Measurements from ENCODE around the gene ANKRD10.
A peak's percentile ranks its signal among the peaks of the same experiment; 100 is the strongest.

Gene ANKRD10

GRCh38 chr13:110872768-110873638, 41.9 kb downstream of the ANKRD10 start:
- no peak overlapping the region for H3K9ac ChIP-seq (ENCODE audit: low read length in 2 of 2)
- H3K9me3 ChIP-seq (ENCODE audit: control insufficient read depth in 2 of 2, low read length in 2 of 2), result no peaks in the 10 kb centered on the region
- H3K4me3 ChIP-seq (ENCODE audit: low read length in 2 of 2), result no peak overlapping the region
- no peaks in the 10 kb centered on the region for H3K36me3 ChIP-seq (ENCODE audit: control insufficient read depth in 2 of 2, insufficient read depth in 2 of 2, low read length in 2 of 2)
- peak overlapping the region; percentile 37 for H3K27ac ChIP-seq (ENCODE audit: low read length)
- peaks cover 50% of the 10 kb centered on the region for H3K4me1 ChIP-seq (ENCODE audit: control insufficient read depth, insufficient read depth, low read length)
- H3K27me3 ChIP-seq (ENCODE audit: control insufficient read depth in 1 of 2, insufficient read depth in 2 of 2, low read length in 2 of 2), result no peaks in the 10 kb centered on the region

GRCh38 chr13:110872034-110872767, 42.7 kb downstream of the ANKRD10 start:
- Histone ChIP-seq H3K27me3 (ENCODE audit: control insufficient read depth in 1 of 2, insufficient read depth in 2 of 2, low read length in 2 of 2) (no peaks in the 10 kb centered on the region), H3K9me3 (ENCODE audit: control insufficient read depth in 2 of 2, low read length in 2 of 2) (no peaks in the 10 kb centered on the region), H3K4me1 (ENCODE audit: control insufficient read depth, insufficient read depth, low read length) (peaks cover 50% of the 10 kb centered on the region), H3K36me3 (ENCODE audit: control insufficient read depth in 2 of 2, insufficient read depth in 2 of 2, low read length in 2 of 2) (no peaks in the 10 kb centered on the region), H3K9ac (ENCODE audit: low read length in 2 of 2) (no peak overlapping the region), H3K27ac (ENCODE audit: low read length) (peak overlapping the region; percentile 31), H3K4me3 (ENCODE audit: low read length in 2 of 2) (no peak overlapping the region)

- peak overlapping the region; percentile 91 for H3K27ac ChIP-seq (ENCODE audit: low read length)
- H3K4me1 ChIP-seq (ENCODE audit: control insufficient read depth, insufficient read depth, low read length), result peaks cover 47% of the 10 kb centered on the region
- no peaks in the 10 kb centered on the region for H3K9me3 ChIP-seq (ENCODE audit: control insufficient read depth in 2 of 2, low read length in 2 of 2)
- H3K27me3 ChIP-seq (ENCODE audit: control insufficient read depth in 1 of 2, insufficient read depth in 2 of 2, low read length in 2 of 2), result no peaks in the 10 kb centered on the region
- no peaks in the 10 kb centered on the region for H3K36me3 ChIP-seq (ENCODE audit: control insufficient read depth in 2 of 2, insufficient read depth in 2 of 2, low read length in 2 of 2)
- H3K4me3 ChIP-seq (ENCODE audit: low read length in 2 of 2), result peak overlapping the region; percentile 52 to 71
- H3K9ac ChIP-seq (ENCODE audit: low read length in 2 of 2), result peak overlapping the region; percentile 47 to 62
Observed at GRCh38 chr13:110869805-110870706, 44.8 kb downstream of the ANKRD10 start.

- no peaks in the 10 kb centered on the region for H3K27me3 ChIP-seq (ENCODE audit: control insufficient read depth in 1 of 2, insufficient read depth in 2 of 2, low read length in 2 of 2)
- H3K27ac ChIP-seq (ENCODE audit: low read length), result peak overlapping the region; percentile 91
- H3K9me3 ChIP-seq (ENCODE audit: control insufficient read depth in 2 of 2, low read length in 2 of 2), result no peaks in the 10 kb centered on the region
- no peaks in the 10 kb centered on the region for H3K36me3 ChIP-seq (ENCODE audit: control insufficient read depth in 2 of 2, insufficient read depth in 2 of 2, low read length in 2 of 2)
- peaks cover 43% of the 10 kb centered on the region for H3K4me1 ChIP-seq (ENCODE audit: control insufficient read depth, insufficient read depth, low read length)
- peak overlapping the region; percentile 32 to 71 for H3K4me3 ChIP-seq (ENCODE audit: low read length in 2 of 2)
- H3K9ac ChIP-seq (ENCODE audit: low read length in 2 of 2), result peak overlapping the region; percentile 47 to 62
Observed at GRCh38 chr13:110869231-110869804, 45.6 kb downstream of the ANKRD10 start.

GRCh38 chr13:110868720-110869119, 46.1 kb downstream of the ANKRD10 start:
- H3K4me3 ChIP-seq (ENCODE audit: low read length in 2 of 2), result no peak overlapping the region
- H3K27me3 ChIP-seq (ENCODE audit: control insufficient read depth in 1 of 2, insufficient read depth in 2 of 2, low read length in 2 of 2), result no peaks in the 10 kb centered on the region
- no peaks in the 10 kb centered on the region for H3K36me3 ChIP-seq (ENCODE audit: control insufficient read depth in 2 of 2, insufficient read depth in 2 of 2, low read length in 2 of 2)
- peaks cover 37% of the 10 kb centered on the region for H3K4me1 ChIP-seq (ENCODE audit: control insufficient read depth, insufficient read depth, low read length)
- no peak overlapping the region for H3K9ac ChIP-seq (ENCODE audit: low read length in 2 of 2)
- no peaks in the 10 kb centered on the region for H3K9me3 ChIP-seq (ENCODE audit: control insufficient read depth in 2 of 2, low read length in 2 of 2)
- H3K27ac ChIP-seq (ENCODE audit: low read length), result peak overlapping the region; percentile 91

GRCh38 chr13:110867380-110867779, 47.5 kb downstream of the ANKRD10 start:
- no peak overlapping the region for H3K27ac ChIP-seq (ENCODE audit: low read length)
- no peaks in the 10 kb centered on the region for H3K9me3 ChIP-seq (ENCODE audit: control insufficient read depth in 2 of 2, low read length in 2 of 2)
- peaks cover 32% of the 10 kb centered on the region for H3K4me1 ChIP-seq (ENCODE audit: control insufficient read depth, insufficient read depth, low read length)
- H3K9ac ChIP-seq (ENCODE audit: low read length in 2 of 2), result no peak overlapping the region
- H3K4me3 ChIP-seq (ENCODE audit: low read length in 2 of 2), result no peak overlapping the region
- H3K36me3 ChIP-seq (ENCODE audit: control insufficient read depth in 2 of 2, insufficient read depth in 2 of 2, low read length in 2 of 2), result no peaks in the 10 kb centered on the region
- no peaks in the 10 kb centered on the region for H3K27me3 ChIP-seq (ENCODE audit: control insufficient read depth in 1 of 2, insufficient read depth in 2 of 2, low read length in 2 of 2)

- no peaks in the 10 kb centered on the region for H3K9me3 ChIP-seq (ENCODE audit: control insufficient read depth in 2 of 2, low read length in 2 of 2)
- H3K9ac ChIP-seq (ENCODE audit: low read length in 2 of 2), result no peak overlapping the region
- no peak overlapping the region for H3K27ac ChIP-seq (ENCODE audit: low read length)
- no peak overlapping the region for H3K4me3 ChIP-seq (ENCODE audit: low read length in 2 of 2)
- H3K36me3 ChIP-seq (ENCODE audit: control insufficient read depth in 2 of 2, insufficient read depth in 2 of 2, low read length in 2 of 2), result no peaks in the 10 kb centered on the region
- no peaks in the 10 kb centered on the region for H3K27me3 ChIP-seq (ENCODE audit: control insufficient read depth in 1 of 2, insufficient read depth in 2 of 2, low read length in 2 of 2)
- H3K4me1 ChIP-seq (ENCODE audit: control insufficient read depth, insufficient read depth, low read length), result peaks cover 28% of the 10 kb centered on the region
Observed at GRCh38 chr13:110866491-110867170, 48.2 kb downstream of the ANKRD10 start.

GRCh38 chr13:110863685-110864084, 51.2 kb downstream of the ANKRD10 start:
- no peaks in the 10 kb centered on the region for H3K27me3 ChIP-seq (ENCODE audit: control insufficient read depth in 1 of 2, insufficient read depth in 2 of 2, low read length in 2 of 2)

GRCh38 chr13:110860983-110861382, 53.9 kb downstream of the ANKRD10 start:
- no peaks in the 10 kb centered on the region for H3K4me1 ChIP-seq (ENCODE audit: control insufficient read depth, insufficient read depth, low read length)
- H3K36me3 ChIP-seq (ENCODE audit: control insufficient read depth in 2 of 2, insufficient read depth in 2 of 2, low read length in 2 of 2), result no peaks in the 10 kb centered on the region
- H3K27ac ChIP-seq (ENCODE audit: low read length), result no peak overlapping the region
- no peak overlapping the region for H3K4me3 ChIP-seq (ENCODE audit: low read length in 2 of 2)
- peaks cover 0 to 4% of the 10 kb centered on the region in 2 donors for H3K9me3 ChIP-seq (ENCODE audit: control insufficient read depth in 2 of 2, low read length in 2 of 2)
- H3K9ac ChIP-seq (ENCODE audit: low read length in 2 of 2), result no peak overlapping the region
- H3K27me3 ChIP-seq (ENCODE audit: control insufficient read depth in 1 of 2, insufficient read depth in 2 of 2, low read length in 2 of 2), result no peaks in the 10 kb centered on the region

More at GRCh38 chr13:110863685-110864084, 51.2 kb downstream of the ANKRD10 start:
- Histone ChIP-seq H3K9ac (ENCODE audit: low read length in 2 of 2) (no peak overlapping the region), H3K4me3 (ENCODE audit: low read length in 2 of 2) (no peak overlapping the region), H3K4me1 (ENCODE audit: control insufficient read depth, insufficient read depth, low read length) (no peaks in the 10 kb centered on the region), H3K9me3 (ENCODE audit: control insufficient read depth in 2 of 2, low read length in 2 of 2) (no peaks in the 10 kb centered on the region), H3K27ac (ENCODE audit: low read length) (no peak overlapping the region), H3K36me3 (ENCODE audit: control insufficient read depth in 2 of 2, insufficient read depth in 2 of 2, low read length in 2 of 2) (no peaks in the 10 kb centered on the region)

Measured in stomach smooth muscle (tissue), 2 donors.